Activated naive CD4-positive, alpha-beta T cell treated with anti-CD3 and anti-CD28 coated beads, Interleukin-2, amount 50 U/mL, for 72 hours (primary cell): ENCODE data around the gene DEGS2. TPM values are rescaled to one million over a fixed set of nuclear protein-coding genes. Genes with fewer than 3 reads are reported as not detected.

ENCODE experiments used
- ATAC-seq, 2 donors: fragments of 150-1000 bp; cut with Tn5 transposase; 2 replicates each; pipeline ENCODE4 v1.10.0; 2021; ENCODE audit warnings: mild to moderate bottlenecking in 2 of 2, moderate library complexity in 2 of 2
- DNase-seq, 2 donors: peaks; one replicate each; pipeline ENCODE4 v3.0.0; 2021 to 2022; ENCODE audit warnings: low spot score in 2 of 2
- H3K27ac Mint-ChIP-seq, 2 donors: one replicate each; pipeline ENCODE4 v1.8.0; 2022; ENCODE audit warnings: mild to moderate bottlenecking in 2 of 2, mixed read lengths in 2 of 2
- H3K36me3 Mint-ChIP-seq, 2 donors: one replicate each; pipeline ENCODE4 v1.8.0; 2022; ENCODE audit warnings: mixed read lengths in 2 of 2
- H3K9me3 Mint-ChIP-seq, 2 donors: one replicate each; pipeline ENCODE4 v1.8.0; 2022; ENCODE audit warnings: mixed read lengths in 2 of 2
- total RNA-seq, 2 donors: library from RNA; stranded (reverse); gene quantifications; one replicate each; pipeline ENCODE4 v1.2.3, GENCODE V29; 2022

DEGS2 gene
- total RNA-seq, 2 donors from 2014 or later, result 1.4 to 3.2 TPM

GRCh38 chr14:100115236-100115635, 44.2 kb downstream of the DEGS2 start:
- DNase-seq, result no peak
- H3K36me3 Mint-ChIP-seq, result peaks cover 0 to 9% of the 10 kb centered on the region in 2 donors
- H3K27ac Mint-ChIP-seq, result peak overlapping the region; percentile 52 to 92
- no peak for ATAC-seq
- no peaks in the 10 kb centered on the region for H3K9me3 Mint-ChIP-seq

GRCh38 chr14:100114109-100114765, 45.2 kb downstream of the DEGS2 start:
- peaks cover 4 to 11% of the 10 kb centered on the region in 2 donors for H3K36me3 Mint-ChIP-seq

GRCh38 chr14:100111931-100112704, 47.3 kb downstream of the DEGS2 start:
- DNase-seq (no peak), ATAC-seq (no peak)
- no peaks in the 10 kb centered on the region for H3K9me3 Mint-ChIP-seq
- H3K27ac Mint-ChIP-seq, result peak overlapping the region; percentile 52 to 88
- H3K36me3 Mint-ChIP-seq, result peaks cover 24 to 29% of the 10 kb centered on the region in 2 donors

More at GRCh38 chr14:100114109-100114765, 45.2 kb downstream of the DEGS2 start:
- DNase-seq, result no peak
- ATAC-seq, result no peak
- Mint-ChIP-seq H3K27ac (peak overlapping the region; percentile 52 to 76), H3K9me3 (no peaks in the 10 kb centered on the region)

- H3K9me3 Mint-ChIP-seq, result no peaks in the 10 kb centered on the region
- DNase-seq (no peak), ATAC-seq (no peak)
- H3K27ac Mint-ChIP-seq, result peak overlapping the region in 1 of 2 donors; percentile 44
- H3K36me3 Mint-ChIP-seq, result peaks cover 37 to 42% of the 10 kb centered on the region in 2 donors
Measured at GRCh38 chr14:100110816-100111215, 48.6 kb downstream of the DEGS2 start.

GRCh38 chr14:100109594-100109955, 49.9 kb downstream of the DEGS2 start:
- H3K36me3 Mint-ChIP-seq, result peaks cover 37 to 49% of the 10 kb centered on the region in 2 donors

GRCh38 chr14:100108840-100109593, 50.4 kb downstream of the DEGS2 start:
- Mint-ChIP-seq H3K27ac (peak overlapping the region; percentile 94 to 97), H3K9me3 (no peaks in the 10 kb centered on the region), H3K36me3 (peaks cover 42 to 54% of the 10 kb centered on the region in 2 donors)
- no peak for DNase-seq
- no peak for ATAC-seq

More at GRCh38 chr14:100109594-100109955, 49.9 kb downstream of the DEGS2 start:
- no peak for DNase-seq
- ATAC-seq, result no peak
- H3K27ac Mint-ChIP-seq, result peak overlapping the region; percentile 94 to 97
- H3K9me3 Mint-ChIP-seq, result no peaks in the 10 kb centered on the region

- ATAC-seq (peak; percentile 62 to 70), DNase-seq (peak; percentile 87 to 90)
- no peaks in the 10 kb centered on the region for H3K9me3 Mint-ChIP-seq
- H3K27ac Mint-ChIP-seq, result peak overlapping the region; percentile 88 to 97
- peaks cover 49 to 62% of the 10 kb centered on the region in 2 donors for H3K36me3 Mint-ChIP-seq
Measured at GRCh38 chr14:100108042-100108825, 51.2 kb downstream of the DEGS2 start.

GRCh38 chr14:100107236-100107635, 52.2 kb downstream of the DEGS2 start:
- DNase-seq, result no peak
- peak overlapping the region; percentile 88 to 97 for H3K27ac Mint-ChIP-seq
- H3K36me3 Mint-ChIP-seq, result peaks cover 56 to 62% of the 10 kb centered on the region in 2 donors
- peak in 1 of 2 donors; percentile 55 for ATAC-seq
- no peaks in the 10 kb centered on the region for H3K9me3 Mint-ChIP-seq

GRCh38 chr14:100106250-100107112, 53.0 kb downstream of the DEGS2 start:
- Mint-ChIP-seq H3K27ac (peak overlapping the region; percentile 88 to 97), H3K9me3 (no peaks in the 10 kb centered on the region), H3K36me3 (peaks cover 59 to 66% of the 10 kb centered on the region in 2 donors)
- DNase-seq (peak in 1 of 2 donors; percentile 36), ATAC-seq (peak; percentile 36 to 59)

GRCh38 chr14:100105357-100106169, 53.9 kb downstream of the DEGS2 start:
- DNase-seq (no peak), ATAC-seq (peak; percentile 5 to 22)
- Mint-ChIP-seq H3K27ac (peak overlapping the region; percentile 88 to 97), H3K9me3 (no peaks in the 10 kb centered on the region), H3K36me3 (peaks cover 59 to 66% of the 10 kb centered on the region in 2 donors)

- Mint-ChIP-seq H3K36me3 (peaks cover 64 to 72% of the 10 kb centered on the region in 2 donors), H3K9me3 (no peaks in the 10 kb centered on the region), H3K27ac (peak overlapping the region; percentile 96 to 97)
- ATAC-seq (peak; percentile 1 to 17), DNase-seq (no peak)
Measured at GRCh38 chr14:100104523-100105300, 54.7 kb downstream of the DEGS2 start.

GRCh38 chr14:100104006-100104352, 55.5 kb downstream of the DEGS2 start:
- no peak for DNase-seq
- ATAC-seq, result no peak
- Mint-ChIP-seq H3K27ac (peak overlapping the region; percentile 96 to 97), H3K36me3 (peaks cover 58 to 68% of the 10 kb centered on the region in 2 donors), H3K9me3 (no peaks in the 10 kb centered on the region)

- DNase-seq (no peak), ATAC-seq (peak; percentile 31 to 38)
- Mint-ChIP-seq H3K9me3 (no peaks in the 10 kb centered on the region), H3K27ac (peak overlapping the region; percentile 96 to 97), H3K36me3 (peaks cover 59 to 70% of the 10 kb centered on the region in 2 donors)
Measured at GRCh38 chr14:100103250-100104005, 56.0 kb downstream of the DEGS2 start.
